HepG2 (cell line): ENCODE data around the gene ACAD11. TPM values are rescaled to one million over a fixed set of nuclear protein-coding genes. Genes with fewer than 3 reads are reported as not detected.

Experiments
- NCOA5 ChIP-seq: sonication (generic); formaldehyde crosslinking; IDR thresholded peaks from 2 replicates; pipeline ENCODE4 v1.4.0; 2020; ENCODE audit warnings: missing genetic modification reagents
- PPARG ChIP-seq: conservative IDR thresholded peaks from 2 replicates; pipeline ENCODE4 v1.6.1; 2016; ENCODE audit warnings: missing biosample characterization, missing genetic modification reagents
- RCOR2 ChIP-seq: IDR thresholded peaks from 2 replicates; pipeline ENCODE4 v1.6.1; 2016; ENCODE audit warnings: missing biosample characterization, missing genetic modification reagents
- SRSF1 ChIP-seq: fragments of 200-400 bp; formaldehyde crosslinking; optimal IDR thresholded peaks from 2 replicates; pipeline ENCODE3; 2017; ENCODE audit warnings: mild to moderate bottlenecking, low read depth, low read length, moderate library complexity
- TMF1 ChIP-seq: sonication (generic); formaldehyde crosslinking; IDR thresholded peaks from 2 replicates; pipeline ENCODE4 v1.8.1; 2022; ENCODE audit warnings: low read depth, missing genetic modification reagents
- XBP1 ChIP-seq: sonication (generic); formaldehyde crosslinking; IDR thresholded peaks from 2 replicates; pipeline ENCODE4 v1.5.0; 2020; ENCODE audit warnings: missing genetic modification reagents
- ZKSCAN1 ChIP-seq: fragments of 150-350 bp; IDR thresholded peaks from 2 replicates; pipeline ENCODE4 v1.6.1; 2014; ENCODE audit warnings: low read length
- ZNF75D ChIP-seq: sonication (generic); formaldehyde crosslinking; IDR thresholded peaks from 2 replicates; pipeline ENCODE4 v1.8.1; 2023; ENCODE audit warnings: missing genetic modification reagents, mild to moderate bottlenecking, borderline replicate concordance
- ZNF761 ChIP-seq: sonication (generic); formaldehyde crosslinking; conservative IDR thresholded peaks from 2 replicates; pipeline ENCODE4 v1.4.0; 2020; ENCODE audit warnings: mild to moderate bottlenecking, missing genetic modification reagents
- polyA plus RNA-seq, 8 experiments: library from polyadenylated mRNA; depleted of rRNA in 3 of 8; stranded (reverse) in 7 of 8; unstranded in 1 of 8; fragments of >200 nt; fragmentation: Illumina TruSeq in 4 of 8; extraction: Trizol in 4 of 8; gene quantifications; 2 replicates each; pipeline versions ENCODE4 v1.2.1 to v1.2.3, GENCODE V29; 2011 to 2016; ENCODE audit warnings: low read depth in 4 of 8, missing spikeins in 1 of 8, mixed read lengths in 1 of 8; ENCODE audit not compliant: insufficient read depth in 1 of 8
- total RNA-seq, 5 experiments: library from RNA; depleted of rRNA; stranded (reverse); fragments of >200 nt; fragmentation: Illumina TruSeq; extraction: Trizol; gene quantifications; 2 replicates each; pipeline ENCODE4 v1.2.3, GENCODE V29; 2016; ENCODE audit warnings: low read depth in 1 of 5
- TF ChIP-seq, protein P1 (sequence below): IDR thresholded peaks from 2 replicates; pipeline ENCODE4 v1.6.1; 2016; ENCODE audit warnings: low read depth, missing genetic modification reagents, missing compliant biosample characterization
- TF ChIP-seq, protein P2 (sequence below), 2 experiments: sonication (generic) in 1 of 2; formaldehyde crosslinking in 1 of 2; IDR thresholded peaks; 2 replicates each; pipeline versions ENCODE4 v1.6.1 to v1.9.0; 2014 to 2022; ENCODE audit warnings: antibody characterized with exemption in 1 of 2, borderline replicate concordance in 1 of 2, inconsistent platforms in 1 of 2, low read depth in 1 of 2, missing genetic modification reagents in 1 of 2

The ACAD11 gene
- total and polyA plus RNA-seq, 2 of the 13 experiments (the other 11 are each of a cell fraction or from before 2014, with no cell fraction given): 30.6 to 56.9 TPM

DNA sequence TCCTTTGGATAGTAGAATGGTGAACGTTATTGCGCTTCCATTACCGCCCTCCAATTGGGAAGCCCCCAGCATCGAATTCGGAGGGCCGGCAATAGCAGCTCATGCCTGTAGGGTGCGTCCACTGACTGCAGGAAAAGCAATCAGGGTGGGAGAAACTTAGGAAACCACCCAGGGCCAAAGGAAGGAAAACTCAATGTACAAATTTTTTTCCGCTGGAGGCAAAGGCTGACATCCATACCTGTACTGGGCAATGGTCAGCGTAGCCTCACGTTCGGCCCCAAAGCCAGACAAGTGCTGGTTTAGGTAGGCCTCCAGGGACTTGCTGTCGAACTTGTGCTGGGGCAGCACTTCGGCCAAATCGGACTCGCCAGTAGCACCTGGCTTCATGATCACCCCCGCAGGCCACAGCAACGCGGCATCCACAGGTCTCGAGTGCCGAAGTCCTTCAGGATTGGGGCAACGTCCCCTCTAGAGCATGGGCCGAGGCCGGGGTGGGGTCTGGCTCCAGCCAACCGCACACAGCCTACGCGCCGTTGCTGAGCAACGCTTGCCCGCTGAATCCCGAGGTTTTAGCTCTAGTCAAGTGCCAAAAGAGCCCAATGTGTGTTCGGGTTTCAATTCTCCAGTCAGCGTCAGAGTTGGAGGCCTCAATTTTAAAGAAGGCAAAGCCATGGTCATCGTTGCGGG, at the start of gene ACAD11 (continued):
- TF ChIP-seq SRSF1 (peak; percentile 3), TMF1 (CRISPR knock-in tag) (no peak), RCOR2 (CRISPR knock-in tag) (no peak), ZNF761 (CRISPR knock-in tag) (no peak), XBP1 (CRISPR knock-in tag) (no peak), ZNF75D (CRISPR knock-in tag) (no peak), NCOA5 (CRISPR knock-in tag) (no peak), PPARG (no peak), ZKSCAN1 (no peak)
- TF ChIP-seq, protein P1, sequence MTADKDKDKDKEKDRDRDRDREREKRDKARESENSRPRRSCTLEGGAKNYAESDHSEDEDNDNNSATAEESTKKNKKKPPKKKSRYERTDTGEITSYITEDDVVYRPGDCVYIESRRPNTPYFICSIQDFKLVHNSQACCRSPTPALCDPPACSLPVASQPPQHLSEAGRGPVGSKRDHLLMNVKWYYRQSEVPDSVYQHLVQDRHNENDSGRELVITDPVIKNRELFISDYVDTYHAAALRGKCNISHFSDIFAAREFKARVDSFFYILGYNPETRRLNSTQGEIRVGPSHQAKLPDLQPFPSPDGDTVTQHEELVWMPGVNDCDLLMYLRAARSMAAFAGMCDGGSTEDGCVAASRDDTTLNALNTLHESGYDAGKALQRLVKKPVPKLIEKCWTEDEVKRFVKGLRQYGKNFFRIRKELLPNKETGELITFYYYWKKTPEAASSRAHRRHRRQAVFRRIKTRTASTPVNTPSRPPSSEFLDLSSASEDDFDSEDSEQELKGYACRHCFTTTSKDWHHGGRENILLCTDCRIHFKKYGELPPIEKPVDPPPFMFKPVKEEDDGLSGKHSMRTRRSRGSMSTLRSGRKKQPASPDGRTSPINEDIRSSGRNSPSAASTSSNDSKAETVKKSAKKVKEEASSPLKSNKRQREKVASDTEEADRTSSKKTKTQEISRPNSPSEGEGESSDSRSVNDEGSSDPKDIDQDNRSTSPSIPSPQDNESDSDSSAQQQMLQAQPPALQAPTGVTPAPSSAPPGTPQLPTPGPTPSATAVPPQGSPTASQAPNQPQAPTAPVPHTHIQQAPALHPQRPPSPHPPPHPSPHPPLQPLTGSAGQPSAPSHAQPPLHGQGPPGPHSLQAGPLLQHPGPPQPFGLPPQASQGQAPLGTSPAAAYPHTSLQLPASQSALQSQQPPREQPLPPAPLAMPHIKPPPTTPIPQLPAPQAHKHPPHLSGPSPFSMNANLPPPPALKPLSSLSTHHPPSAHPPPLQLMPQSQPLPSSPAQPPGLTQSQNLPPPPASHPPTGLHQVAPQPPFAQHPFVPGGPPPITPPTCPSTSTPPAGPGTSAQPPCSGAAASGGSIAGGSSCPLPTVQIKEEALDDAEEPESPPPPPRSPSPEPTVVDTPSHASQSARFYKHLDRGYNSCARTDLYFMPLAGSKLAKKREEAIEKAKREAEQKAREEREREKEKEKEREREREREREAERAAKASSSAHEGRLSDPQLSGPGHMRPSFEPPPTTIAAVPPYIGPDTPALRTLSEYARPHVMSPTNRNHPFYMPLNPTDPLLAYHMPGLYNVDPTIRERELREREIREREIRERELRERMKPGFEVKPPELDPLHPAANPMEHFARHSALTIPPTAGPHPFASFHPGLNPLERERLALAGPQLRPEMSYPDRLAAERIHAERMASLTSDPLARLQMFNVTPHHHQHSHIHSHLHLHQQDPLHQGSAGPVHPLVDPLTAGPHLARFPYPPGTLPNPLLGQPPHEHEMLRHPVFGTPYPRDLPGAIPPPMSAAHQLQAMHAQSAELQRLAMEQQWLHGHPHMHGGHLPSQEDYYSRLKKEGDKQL (CRISPR knock-in tag): no peak
- TF ChIP-seq, protein P2, sequence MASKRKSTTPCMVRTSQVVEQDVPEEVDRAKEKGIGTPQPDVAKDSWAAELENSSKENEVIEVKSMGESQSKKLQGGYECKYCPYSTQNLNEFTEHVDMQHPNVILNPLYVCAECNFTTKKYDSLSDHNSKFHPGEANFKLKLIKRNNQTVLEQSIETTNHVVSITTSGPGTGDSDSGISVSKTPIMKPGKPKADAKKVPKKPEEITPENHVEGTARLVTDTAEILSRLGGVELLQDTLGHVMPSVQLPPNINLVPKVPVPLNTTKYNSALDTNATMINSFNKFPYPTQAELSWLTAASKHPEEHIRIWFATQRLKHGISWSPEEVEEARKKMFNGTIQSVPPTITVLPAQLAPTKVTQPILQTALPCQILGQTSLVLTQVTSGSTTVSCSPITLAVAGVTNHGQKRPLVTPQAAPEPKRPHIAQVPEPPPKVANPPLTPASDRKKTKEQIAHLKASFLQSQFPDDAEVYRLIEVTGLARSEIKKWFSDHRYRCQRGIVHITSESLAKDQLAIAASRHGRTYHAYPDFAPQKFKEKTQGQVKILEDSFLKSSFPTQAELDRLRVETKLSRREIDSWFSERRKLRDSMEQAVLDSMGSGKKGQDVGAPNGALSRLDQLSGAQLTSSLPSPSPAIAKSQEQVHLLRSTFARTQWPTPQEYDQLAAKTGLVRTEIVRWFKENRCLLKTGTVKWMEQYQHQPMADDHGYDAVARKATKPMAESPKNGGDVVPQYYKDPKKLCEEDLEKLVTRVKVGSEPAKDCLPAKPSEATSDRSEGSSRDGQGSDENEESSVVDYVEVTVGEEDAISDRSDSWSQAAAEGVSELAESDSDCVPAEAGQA (IDR thresholded peaks at IDR 0.05; ENCODE audit: low read depth): 0 out of 2 replicates have a peak, but pooled peaks have one; percentile 12
- TF ChIP-seq, protein P2 (CRISPR knock-in tag; IDR thresholded peaks at IDR 0.05; ENCODE audit: borderline replicate concordance): no peak
